Cardiac fibroblast (primary cell): ENCODE data around the gene MAPKAPK5.
"Not testable (repeated sequence)": the region's sequence is repeated elsewhere in the genome, so short reads cannot be mapped to it uniquely, and the experiment has no call there.

Experiments used
- DNase-seq, 2 donors: peaks; one replicate each; pipeline versions ENCODE4 v3.0.0 to v3.0.0-alpha.2; 2010; ENCODE audit warnings: low read depth in 2 of 2
- H3K4me3 ChIP-seq, 2 donors: replicated peaks in 1 of 2; 1 replicate in 1 of 2; 2 replicates in 1 of 2; pipeline ENCODE4 v1.5.1; 2011; ENCODE audit warnings: low read depth in 2 of 2, low read length in 2 of 2, mild to moderate bottlenecking in 2 of 2, moderate library complexity in 1 of 2
- CTCF ChIP-seq: IDR thresholded peaks from one replicate; pipeline ENCODE4 v1.5.1; 2011; ENCODE audit warnings: low read depth, mild to moderate bottlenecking, low read length, inconsistent platforms

The MAPKAPK5 gene

GRCh38 chr12:111806304-111806703 is 35.7 kb upstream of the MAPKAPK5 start:
- no peak overlapping the region for H3K4me3 ChIP-seq
- no peak for DNase-seq
- no peak for TF ChIP-seq CTCF

- TF ChIP-seq CTCF, result no peak
- no peak for DNase-seq
- no peak overlapping the region for H3K4me3 ChIP-seq
Measured at GRCh38 chr12:111807232-111807631, 34.8 kb upstream of the MAPKAPK5 start.

DNA sequence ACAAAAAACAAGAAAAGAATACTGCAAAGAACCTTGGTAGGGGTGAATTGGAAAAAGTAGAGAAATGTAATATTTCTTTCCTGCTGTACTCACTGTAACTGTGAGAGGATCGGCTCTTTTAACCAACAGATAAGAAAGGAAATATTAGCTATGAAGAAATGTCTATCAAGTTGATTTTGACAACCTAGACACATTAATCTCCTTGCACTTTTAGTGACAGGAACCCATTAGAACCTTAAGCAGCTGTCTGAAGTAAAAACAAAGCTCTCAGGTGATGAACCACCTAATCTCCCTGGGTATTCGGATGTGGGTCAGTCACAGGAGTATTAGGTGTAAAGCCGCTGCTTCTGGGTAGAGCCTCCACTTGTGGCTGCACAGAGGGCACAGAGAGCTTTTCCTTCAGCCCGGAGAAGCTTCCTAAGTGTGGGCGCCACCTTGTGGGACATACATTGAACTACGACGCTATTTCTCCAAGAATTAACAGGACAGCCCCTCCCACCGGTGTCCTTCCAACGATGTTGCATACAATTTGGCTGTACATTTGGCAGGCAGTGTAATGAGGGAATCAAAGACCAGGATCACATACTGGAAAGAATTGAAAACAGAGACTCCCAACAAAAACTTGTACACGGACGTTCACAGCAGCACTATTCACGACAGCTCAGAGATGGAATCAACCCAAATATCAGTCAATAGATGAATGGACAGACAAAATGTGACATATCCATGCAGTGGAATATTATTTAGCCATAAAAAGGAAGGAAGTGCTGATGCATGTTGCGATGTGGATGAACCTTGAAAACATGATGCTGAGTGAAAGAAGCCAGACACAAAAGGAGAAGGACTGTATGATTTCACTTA is 28.9 kb upstream of the MAPKAPK5 start:
- no peak overlapping the region for H3K4me3 ChIP-seq
- TF ChIP-seq CTCF, result peak; percentile 80
- DNase-seq, result peak; percentile 92 to 93

GRCh38 chr12:111816065-111816615 is 25.9 kb upstream of the MAPKAPK5 start:
- no peak for DNase-seq
- no peak for TF ChIP-seq CTCF
- H3K4me3 ChIP-seq, result no peak overlapping the region

- DNase-seq, H3K4me3 ChIP-seq: not testable (repeated sequence)
Measured at GRCh38 chr12:111816898-111817297, 25.1 kb upstream of the MAPKAPK5 start.

DNA sequence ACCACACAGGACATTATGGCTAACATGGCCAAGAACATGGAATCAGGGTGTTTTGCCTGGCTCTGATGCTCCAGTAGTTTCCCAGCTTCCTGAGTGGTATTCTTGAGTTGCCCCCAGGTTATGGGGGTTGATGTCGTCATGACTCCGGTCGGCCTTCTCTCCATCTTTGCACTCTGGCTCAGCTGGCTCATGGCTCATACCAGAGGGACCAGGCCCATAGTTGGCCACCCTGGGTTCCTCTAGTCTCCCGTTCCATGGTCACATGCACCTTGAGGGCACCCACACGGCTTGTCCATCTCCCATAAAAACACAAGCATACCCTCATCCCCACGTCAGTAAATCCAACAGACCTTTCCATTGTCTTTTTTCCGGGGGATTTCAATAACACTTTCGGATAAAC is 23.7 kb upstream of the MAPKAPK5 start:
- TF ChIP-seq CTCF, result no peak
- H3K4me3 ChIP-seq, result no peak overlapping the region
- DNase-seq, result no peak

- no peak overlapping the region for H3K4me3 ChIP-seq
- no peak for TF ChIP-seq CTCF
- DNase-seq, result no peak
Measured at GRCh38 chr12:111819191-111820158, 22.6 kb upstream of the MAPKAPK5 start.

DNA sequence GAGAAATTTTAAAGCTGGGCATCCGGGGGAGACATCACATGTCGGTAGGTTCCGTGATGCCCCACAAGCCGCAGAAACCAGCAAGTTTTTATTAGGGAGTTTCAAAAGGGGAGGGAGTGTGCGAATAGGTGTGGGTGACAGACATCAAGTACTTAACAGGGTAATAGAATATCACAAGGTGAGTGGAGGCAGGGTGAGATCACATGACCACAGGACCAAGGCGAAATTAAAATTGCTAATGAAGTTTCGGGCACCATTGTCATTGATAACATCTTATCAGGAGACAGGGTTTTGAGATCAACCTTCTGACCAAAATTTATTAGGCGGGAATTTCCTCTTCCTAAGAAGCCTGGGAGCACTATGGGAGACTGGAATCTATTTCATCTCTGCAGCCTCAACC is 21.2 kb upstream of the MAPKAPK5 start:
- DNase-seq, result not testable (repeated sequence)

More for the DNA sequence above, 21.2 kb upstream of the MAPKAPK5 start:
- H3K4me3 ChIP-seq, result not testable (repeated sequence)
